KOPT-K1 (cell line): ENCODE data around the gene HS6ST3.

ENCODE experiments used
- H3K27ac ChIP-seq: fragments of 200-600 bp; sonication (generic); 2 replicates; pipeline ENCODE4 v1.5.1; 2016; ENCODE audit warnings: antibody characterized with exemption, mild to moderate bottlenecking, low read depth, low read length; ENCODE audit not compliant: poor library complexity, severe bottlenecking
- H3K36me3 ChIP-seq: fragments of 200-600 bp; sonication (generic); 2 replicates; pipeline ENCODE4 v1.5.1; 2017; ENCODE audit warnings: antibody characterized with exemption, mild to moderate bottlenecking, low read length, moderate library complexity; ENCODE audit not compliant: insufficient read depth
- H3K9me3 ChIP-seq: fragments of 200-600 bp; sonication (generic); 2 replicates; pipeline ENCODE4 v1.5.1; 2017; ENCODE audit warnings: antibody characterized with exemption, low read length, mild to moderate bottlenecking; ENCODE audit not compliant: insufficient read depth, poor library complexity, severe bottlenecking

HS6ST3 gene

DNA sequence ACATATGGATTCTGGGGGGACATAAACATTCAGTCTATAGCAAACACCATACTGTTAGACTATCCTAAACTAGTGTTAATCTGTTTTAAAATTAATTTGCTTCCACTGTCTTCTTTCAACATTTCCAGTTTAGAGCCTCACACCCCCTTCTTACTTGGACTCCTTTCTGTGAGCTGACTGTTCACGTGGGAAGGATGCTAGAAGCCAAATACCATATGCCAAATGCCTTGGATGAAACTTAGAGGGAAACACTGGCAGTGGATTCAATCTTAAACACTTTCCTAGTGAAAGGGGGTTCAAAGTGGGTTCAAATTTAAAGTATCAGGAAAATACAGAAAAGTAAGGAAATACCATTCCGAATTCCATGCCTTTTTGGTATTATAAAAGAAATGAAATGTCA, 113.6 kb downstream of the HS6ST3 start:
- Histone ChIP-seq H3K36me3 (no peaks in the 10 kb centered on the region), H3K27ac (no peak overlapping the region), H3K9me3 (peaks cover under 1% of the 10 kb centered on the region)

DNA sequence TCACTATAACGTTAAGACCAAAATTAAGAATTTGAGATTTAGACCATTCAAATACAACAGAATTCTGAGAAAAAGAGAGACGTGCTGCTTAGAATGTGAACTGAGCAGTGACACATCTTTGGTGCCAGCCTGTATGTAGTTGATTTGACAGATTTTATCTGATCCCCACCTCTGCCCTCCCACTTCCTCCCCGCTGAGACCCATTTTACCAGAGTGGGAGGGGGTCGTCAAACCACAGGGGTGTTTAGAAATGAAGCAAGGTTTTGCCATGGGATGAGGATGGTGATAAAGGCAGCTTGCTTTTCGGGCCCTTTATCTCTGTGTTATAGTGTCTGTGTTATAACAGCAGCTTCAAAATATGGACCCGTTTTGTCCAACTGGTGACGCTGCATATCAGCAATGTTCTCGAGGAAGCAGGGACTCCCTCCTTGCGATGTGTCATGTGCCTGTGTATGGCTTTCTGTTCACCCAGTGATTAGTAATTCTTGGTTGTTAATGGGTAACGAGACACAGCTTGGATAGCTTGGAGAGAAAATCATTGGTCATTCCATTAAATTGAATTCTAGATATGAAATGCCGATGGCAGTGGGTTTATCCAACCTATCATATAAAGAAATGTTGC, 125.0 kb downstream of the HS6ST3 start:
- H3K9me3 ChIP-seq = no peaks in the 10 kb centered on the region
- H3K27ac ChIP-seq = no peak overlapping the region
- H3K36me3 ChIP-seq = no peaks in the 10 kb centered on the region

DNA sequence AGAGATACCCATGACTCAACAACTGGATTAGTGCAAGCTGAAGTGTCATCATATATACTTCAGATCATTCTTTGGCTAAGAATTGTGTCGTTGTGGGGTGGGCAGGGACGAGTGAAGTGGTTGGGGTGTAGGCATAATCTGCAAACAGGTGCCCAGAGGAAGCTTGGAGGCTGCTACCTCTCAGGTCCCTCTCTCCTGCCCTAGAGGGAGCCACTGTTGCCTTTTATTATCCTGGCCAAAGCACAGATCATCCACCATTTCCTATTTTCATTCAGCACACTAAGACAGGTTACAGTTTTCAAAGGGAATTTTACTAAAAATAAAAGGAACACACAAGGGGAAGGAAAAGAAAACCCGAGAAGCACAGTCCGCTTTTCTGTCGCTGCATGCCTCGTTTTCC, 126.6 kb downstream of the HS6ST3 start:
- Histone ChIP-seq H3K27ac (no peak overlapping the region), H3K36me3 (no peaks in the 10 kb centered on the region), H3K9me3 (no peaks in the 10 kb centered on the region)

DNA sequence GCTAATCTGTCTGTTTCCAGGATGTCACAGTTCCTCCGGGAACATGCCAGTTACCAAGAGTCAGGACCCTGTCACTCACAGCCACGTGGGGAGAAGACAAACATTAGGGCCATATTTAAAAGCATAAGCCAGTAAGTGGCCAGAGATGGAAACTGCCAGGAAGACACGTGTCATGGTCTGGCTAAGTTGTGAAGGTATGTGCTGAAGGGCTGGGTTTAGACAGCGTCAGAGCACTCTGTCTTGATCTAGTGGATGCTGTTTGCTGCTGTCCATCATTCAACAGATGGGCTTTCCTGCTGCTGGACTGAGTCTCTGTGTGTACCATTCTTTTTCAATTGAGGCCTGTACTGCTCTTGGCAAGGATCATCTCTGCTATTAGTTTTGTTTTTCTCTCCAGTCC, 128.6 kb downstream of the HS6ST3 start:
- Histone ChIP-seq H3K36me3 (no peaks in the 10 kb centered on the region), H3K9me3 (no peaks in the 10 kb centered on the region), H3K27ac (no peak overlapping the region)

DNA sequence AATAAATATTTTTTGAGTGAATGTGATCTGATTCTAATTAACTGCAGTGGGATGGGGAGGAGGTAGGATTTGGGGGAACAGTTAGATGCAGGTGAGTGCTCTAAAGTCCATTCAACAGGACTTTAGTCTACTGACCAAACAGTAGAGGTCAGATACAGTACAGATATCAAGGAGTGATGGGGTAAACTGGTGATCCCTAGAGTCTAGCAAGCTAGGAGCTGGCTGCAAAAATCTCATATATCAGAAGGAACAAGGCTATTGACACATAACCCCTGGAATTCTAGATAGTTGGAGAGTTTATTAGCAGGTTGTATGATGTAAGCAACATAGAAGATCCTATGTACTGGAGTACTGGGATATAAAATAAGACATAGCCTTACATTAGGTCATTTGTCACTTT, 131.6 kb downstream of the HS6ST3 start:
- H3K36me3 ChIP-seq = no peaks in the 10 kb centered on the region
- H3K27ac ChIP-seq = no peak overlapping the region
- no peaks in the 10 kb centered on the region for H3K9me3 ChIP-seq

DNA sequence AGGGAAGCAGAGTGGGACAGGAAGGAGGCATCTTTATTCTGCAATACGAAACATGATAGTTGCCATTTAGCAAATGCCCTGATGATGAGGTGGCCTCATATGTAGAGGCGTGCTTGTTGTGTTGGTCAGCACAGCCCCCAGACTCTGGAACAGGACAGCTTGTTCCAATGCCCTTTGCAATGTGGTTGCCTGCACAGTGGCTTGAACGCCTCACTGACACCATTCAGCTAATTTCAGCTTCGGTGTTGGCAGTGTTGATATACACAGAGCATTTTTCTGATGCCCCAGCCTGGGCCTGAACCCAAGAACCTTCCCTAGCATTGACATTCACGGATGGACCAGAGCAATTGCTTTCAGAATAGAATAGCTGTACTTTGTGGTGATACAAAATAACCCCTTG, 133.3 kb downstream of the HS6ST3 start:
- Histone ChIP-seq H3K36me3 (no peaks in the 10 kb centered on the region), H3K27ac (no peak overlapping the region), H3K9me3 (no peaks in the 10 kb centered on the region)

DNA sequence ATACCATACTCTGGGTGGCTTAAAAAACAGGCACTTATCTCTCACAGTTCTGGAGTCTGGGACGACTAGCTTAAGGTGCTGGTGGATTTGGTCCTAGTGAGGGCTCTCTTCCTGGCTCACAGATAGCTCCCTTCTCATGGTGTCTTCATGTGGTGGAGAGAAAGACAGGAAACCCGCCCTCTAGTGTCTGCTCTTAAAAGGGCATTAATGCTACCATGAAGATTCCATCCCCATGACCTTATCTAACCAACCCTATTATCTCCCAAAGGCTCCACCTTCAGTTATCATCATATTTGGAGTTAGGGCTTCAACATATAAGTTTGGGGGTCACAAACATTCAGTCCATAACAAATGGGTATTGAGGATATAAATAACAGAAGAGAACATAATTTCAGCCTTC, 139.4 kb downstream of the HS6ST3 start:
- no peaks in the 10 kb centered on the region for H3K9me3 ChIP-seq
- no peak overlapping the region for H3K27ac ChIP-seq
- H3K36me3 ChIP-seq = no peaks in the 10 kb centered on the region

DNA sequence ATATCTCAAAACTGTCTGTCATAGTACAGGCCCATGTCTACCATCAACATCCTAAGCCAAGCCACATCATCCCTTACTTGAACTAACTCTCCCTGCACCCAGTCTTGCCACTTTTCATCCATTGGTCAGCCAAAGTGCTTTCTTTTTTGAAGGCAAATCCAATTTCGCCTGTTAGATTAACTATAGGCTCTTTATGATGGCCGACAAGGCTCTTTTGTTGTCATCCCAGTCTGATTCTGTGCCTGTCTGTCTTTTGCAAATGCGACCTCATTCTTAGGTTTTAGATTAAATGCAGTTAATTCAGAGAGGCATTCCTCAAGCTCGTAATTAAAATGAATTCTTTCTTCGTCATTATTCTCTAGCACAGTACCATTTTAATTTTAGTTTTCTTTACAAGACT, 148.3 kb downstream of the HS6ST3 start:
- no peaks in the 10 kb centered on the region for H3K9me3 ChIP-seq
- no peak overlapping the region for H3K27ac ChIP-seq
- H3K36me3 ChIP-seq = no peaks in the 10 kb centered on the region

DNA sequence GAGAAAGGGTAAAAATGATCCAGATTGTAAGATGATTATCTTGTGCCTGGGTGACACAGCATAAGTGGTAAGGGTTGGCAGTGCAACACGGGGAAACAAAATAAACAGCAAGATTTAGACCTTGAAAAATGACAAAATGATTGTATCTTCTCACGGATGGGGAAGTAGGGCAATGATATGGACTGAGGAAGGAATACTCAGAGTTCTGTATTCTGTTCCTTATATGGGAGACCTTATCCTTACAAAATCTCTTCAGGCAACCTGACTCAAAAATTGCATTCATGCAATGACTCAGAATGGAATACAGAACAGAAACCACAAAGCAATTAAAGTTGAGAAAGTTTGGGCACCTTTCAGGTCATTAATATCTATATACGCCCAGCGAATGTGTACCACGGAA, 149.0 kb downstream of the HS6ST3 start:
- H3K9me3 ChIP-seq = no peaks in the 10 kb centered on the region
- H3K27ac ChIP-seq = no peak overlapping the region
- H3K36me3 ChIP-seq = no peaks in the 10 kb centered on the region

DNA sequence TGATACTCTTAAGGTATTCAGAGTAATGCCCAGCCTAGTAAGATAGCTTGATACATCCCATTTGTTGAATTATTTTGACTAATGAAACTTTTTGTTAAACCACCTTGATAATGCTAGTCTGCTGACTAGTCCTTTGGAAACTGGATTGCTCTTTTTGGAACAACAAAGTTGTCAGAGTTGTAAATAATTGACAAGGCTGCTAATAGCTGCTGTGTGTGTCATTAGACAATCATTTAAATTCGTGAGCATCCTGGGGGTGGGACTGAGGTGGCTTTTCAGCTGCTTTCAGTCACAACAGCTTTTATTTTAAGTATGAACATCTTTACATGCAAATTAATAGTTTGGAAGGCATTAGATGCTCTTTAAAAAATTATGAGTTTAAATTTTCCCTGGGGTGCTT, 153.5 kb downstream of the HS6ST3 start:
- Histone ChIP-seq H3K36me3 (no peaks in the 10 kb centered on the region), H3K9me3 (no peaks in the 10 kb centered on the region), H3K27ac (no peak overlapping the region)

DNA sequence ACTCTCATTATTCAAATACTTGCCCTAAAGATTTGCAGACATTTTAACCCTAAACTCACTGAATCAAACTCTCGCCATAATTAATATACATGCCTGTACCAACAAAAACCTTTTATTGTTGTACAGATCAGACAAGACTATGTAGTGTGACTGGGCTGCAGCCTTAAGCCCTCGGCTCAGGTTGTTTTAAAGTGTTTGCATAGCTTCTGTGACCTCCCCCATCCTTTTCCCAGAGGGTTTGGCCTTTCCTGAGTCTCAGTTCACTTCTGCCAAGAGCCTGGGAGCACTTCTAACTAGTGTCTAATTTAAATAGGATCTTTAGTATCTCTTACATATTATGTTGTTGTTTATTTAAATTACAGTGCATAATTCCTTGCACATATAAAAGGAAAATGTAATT, 158.2 kb downstream of the HS6ST3 start:
- Histone ChIP-seq H3K27ac (no peak overlapping the region), H3K9me3 (no peaks in the 10 kb centered on the region), H3K36me3 (no peaks in the 10 kb centered on the region)

DNA sequence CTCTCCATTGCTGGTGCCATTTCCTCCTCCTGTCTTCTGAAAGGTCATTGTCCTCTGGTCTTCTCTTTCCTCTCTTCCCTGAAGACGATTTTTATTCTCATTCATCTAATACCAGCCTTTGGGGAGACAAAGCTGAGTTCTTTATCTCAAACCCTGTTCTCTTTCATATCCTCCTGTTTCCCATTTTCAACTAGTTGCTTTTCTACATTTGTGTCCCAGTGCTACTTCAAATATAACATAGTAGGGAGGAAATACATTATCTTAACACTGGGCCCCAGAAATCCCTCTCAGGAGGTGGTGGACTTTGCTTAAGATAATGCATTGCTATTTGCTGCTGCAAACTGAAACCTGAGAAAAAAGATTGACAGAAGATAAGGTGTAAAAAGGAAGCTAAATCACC, 159.1 kb downstream of the HS6ST3 start:
- no peaks in the 10 kb centered on the region for H3K36me3 ChIP-seq
- H3K27ac ChIP-seq = no peak overlapping the region
- no peaks in the 10 kb centered on the region for H3K9me3 ChIP-seq

DNA sequence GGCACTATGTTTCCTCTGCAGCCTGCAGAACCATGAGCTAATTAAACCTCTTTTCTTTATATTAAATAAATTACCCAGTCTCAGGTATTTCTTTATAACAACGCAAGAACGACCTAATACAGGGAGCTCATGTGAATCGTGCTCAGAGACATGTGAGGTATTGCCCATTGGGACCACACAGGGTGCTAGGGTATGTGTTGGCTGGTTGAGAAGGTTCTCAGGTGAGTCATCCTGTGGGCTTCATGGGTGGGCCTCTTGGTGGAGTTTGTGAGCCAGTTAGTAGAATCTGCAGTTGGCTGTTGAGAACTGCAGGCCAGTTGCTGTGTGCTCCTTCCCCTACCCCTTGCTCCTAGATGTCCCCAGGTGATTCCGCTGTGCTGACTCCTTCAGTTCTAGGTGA, 163.0 kb downstream of the HS6ST3 start:
- Histone ChIP-seq H3K9me3 (no peaks in the 10 kb centered on the region), H3K36me3 (no peaks in the 10 kb centered on the region), H3K27ac (no peak overlapping the region)

DNA sequence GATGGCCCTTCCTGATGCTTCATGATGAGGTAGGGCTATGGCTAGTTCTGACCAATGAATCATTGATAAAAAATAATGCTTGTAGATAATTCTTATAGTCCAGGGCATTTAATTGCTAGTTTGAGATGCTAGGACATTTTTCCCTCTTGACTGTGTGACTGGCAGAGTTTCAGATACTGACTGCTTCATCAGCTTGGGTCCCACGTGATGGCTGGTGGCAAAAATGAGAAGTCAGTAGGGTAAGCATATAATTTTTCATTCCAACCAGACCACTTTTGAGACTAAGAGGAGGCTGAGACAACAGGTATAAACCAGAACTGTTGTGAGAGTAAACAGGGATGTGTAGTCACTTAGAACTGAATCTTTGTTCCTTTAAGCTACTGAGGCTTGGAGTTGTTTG, 183.3 kb downstream of the HS6ST3 start:
- Histone ChIP-seq H3K36me3 (no peaks in the 10 kb centered on the region), H3K27ac (no peak overlapping the region), H3K9me3 (no peaks in the 10 kb centered on the region)

DNA sequence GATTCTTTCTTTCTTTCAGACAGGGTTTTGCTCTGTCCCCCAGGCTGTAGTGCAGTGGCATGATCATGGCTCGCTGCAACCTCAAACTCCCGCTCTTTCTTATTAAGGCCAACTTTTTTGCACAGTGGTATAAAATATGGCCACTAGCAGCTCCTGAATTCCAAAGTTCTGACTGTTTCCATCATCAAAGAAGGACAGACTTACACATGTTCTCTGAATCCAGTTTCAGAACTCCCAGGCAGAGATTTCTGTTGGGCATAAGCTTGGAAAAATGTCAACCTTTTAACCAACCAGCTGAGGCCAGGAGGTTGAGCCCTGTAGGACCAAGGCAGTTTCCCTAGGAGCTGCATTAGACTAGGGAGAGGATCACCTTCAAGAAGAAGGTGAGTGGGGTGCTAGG, 184.1 kb downstream of the HS6ST3 start:
- no peaks in the 10 kb centered on the region for H3K9me3 ChIP-seq
- no peaks in the 10 kb centered on the region for H3K36me3 ChIP-seq
- no peak overlapping the region for H3K27ac ChIP-seq

DNA sequence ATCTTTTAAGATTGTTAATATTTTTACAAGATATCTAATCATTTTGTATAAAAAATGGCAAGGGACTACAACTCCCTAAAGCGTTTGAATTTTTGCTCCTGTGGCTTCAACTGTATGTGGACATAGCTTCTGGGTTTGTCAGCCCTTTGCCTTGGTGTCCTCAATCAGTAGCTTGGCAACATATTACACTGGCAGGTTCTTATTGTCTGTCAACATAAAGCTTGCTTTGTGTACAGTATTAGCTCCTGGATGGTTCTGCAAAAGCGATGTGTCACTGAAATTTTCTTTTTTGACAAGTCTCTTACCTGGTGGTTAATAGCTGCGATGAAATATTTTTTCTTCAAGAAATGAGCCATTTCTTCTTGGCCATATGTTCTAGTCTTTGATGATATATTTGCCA, 190.0 kb downstream of the HS6ST3 start:
- no peaks in the 10 kb centered on the region for H3K9me3 ChIP-seq
- H3K27ac ChIP-seq = no peak overlapping the region
- H3K36me3 ChIP-seq = no peaks in the 10 kb centered on the region

DNA sequence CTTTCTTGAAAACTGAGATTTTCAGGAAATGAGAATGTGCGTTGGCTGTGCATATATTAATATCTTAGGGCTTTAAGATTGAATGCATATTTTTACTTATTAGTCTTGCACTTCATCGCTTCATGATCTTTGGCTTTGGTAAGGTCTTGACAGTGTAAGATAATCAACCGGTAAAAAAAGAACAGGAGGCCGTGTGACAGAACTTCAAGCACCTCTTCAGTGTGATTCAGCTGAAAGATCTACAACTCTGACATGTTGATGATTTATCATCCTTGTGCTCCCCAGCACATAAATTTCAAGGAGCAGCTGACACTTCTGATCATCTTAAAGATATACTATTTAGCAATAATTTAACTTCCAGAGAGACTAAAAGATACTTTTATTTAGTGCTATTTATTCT, 195.1 kb downstream of the HS6ST3 start:
- no peaks in the 10 kb centered on the region for H3K36me3 ChIP-seq
- H3K9me3 ChIP-seq = no peaks in the 10 kb centered on the region
- no peak overlapping the region for H3K27ac ChIP-seq
